ENCODE results near the gene WWOX.

Gene WWOX

GRCh38 chr16:79110953-79111352 is 1011.5 kb downstream of the WWOX start:
- DNase-seq (ENCODE audit: low read depth): no peak

- no peak for DNase-seq (ENCODE audit: low read depth)
Measured at GRCh38 chr16:79112462-79112861, 1013.0 kb downstream of the WWOX start.

- DNase-seq (ENCODE audit: low read depth): no peak
Measured at GRCh38 chr16:79113826-79114225, 1014.4 kb downstream of the WWOX start.

GRCh38 chr16:79114759-79115158 is 1015.3 kb downstream of the WWOX start:
- no peak for DNase-seq (ENCODE audit: low read depth)

- DNase-seq (ENCODE audit: low read depth): no peak
Measured at GRCh38 chr16:79121906-79122305, 1022.5 kb downstream of the WWOX start.

GRCh38 chr16:79122343-79122742 is 1022.9 kb downstream of the WWOX start:
- DNase-seq (ENCODE audit: low read depth): no peak

GRCh38 chr16:79124016-79124756 is 1024.7 kb downstream of the WWOX start:
- DNase-seq (ENCODE audit: low read depth): no peak

GRCh38 chr16:79127766-79128165 is 1028.3 kb downstream of the WWOX start:
- DNase-seq (ENCODE audit: low read depth): no peak

- no peak for DNase-seq (ENCODE audit: low read depth)
Measured at GRCh38 chr16:79128706-79129105, 1029.3 kb downstream of the WWOX start.

- DNase-seq (ENCODE audit: low read depth): no peak
Measured at GRCh38 chr16:79130616-79131015, 1031.2 kb downstream of the WWOX start.

GRCh38 chr16:79131321-79132075 is 1032.0 kb downstream of the WWOX start:
- no peak for DNase-seq (ENCODE audit: low read depth)

GRCh38 chr16:79132701-79133100 is 1033.2 kb downstream of the WWOX start:
- DNase-seq (ENCODE audit: low read depth): no peak

GRCh38 chr16:79134300-79134699 is 1034.8 kb downstream of the WWOX start:
- DNase-seq (ENCODE audit: low read depth): no peak

GRCh38 chr16:79136955-79137354 is 1037.5 kb downstream of the WWOX start:
- no peak for DNase-seq (ENCODE audit: low read depth)

GRCh38 chr16:79137426-79137939 is 1038.0 kb downstream of the WWOX start:
- no peak for DNase-seq (ENCODE audit: low read depth)

GRCh38 chr16:79139799-79140198 is 1040.3 kb downstream of the WWOX start:
- DNase-seq (ENCODE audit: low read depth): no peak

GRCh38 chr16:79143026-79143425 is 1043.6 kb downstream of the WWOX start:
- no peak for DNase-seq (ENCODE audit: low read depth)

- no peak for DNase-seq (ENCODE audit: low read depth)
Measured at GRCh38 chr16:79150151-79150550, 1050.7 kb downstream of the WWOX start.

GRCh38 chr16:79150632-79151310 is 1051.3 kb downstream of the WWOX start:
- DNase-seq (ENCODE audit: low read depth): no peak

GRCh38 chr16:79154086-79154485 is 1054.6 kb downstream of the WWOX start:
- DNase-seq (ENCODE audit: low read depth): no peak

- DNase-seq (ENCODE audit: low read depth): no peak
Measured at GRCh38 chr16:79155471-79155870, 1056.0 kb downstream of the WWOX start.

GRCh38 chr16:79155904-79156303 is 1056.5 kb downstream of the WWOX start:
- DNase-seq (ENCODE audit: low read depth): no peak

- no peak for DNase-seq (ENCODE audit: low read depth)
Measured at GRCh38 chr16:79156761-79157160, 1057.3 kb downstream of the WWOX start.
